H9 (cell line): ENCODE results near the gene GPD1. TPM values are rescaled to one million over a fixed set of nuclear protein-coding genes. Genes with fewer than 3 reads are reported as not detected.

Experiments
- DNase-seq: peaks from one replicate; pipeline ENCODE4 v3.0.0-alpha.2; 2017
- H2AFZ ChIP-seq: one replicate; pipeline ENCODE4 v1.6.1; 2013; ENCODE audit warnings: mild to moderate bottlenecking, low read length, control low read depth, moderate library complexity
- H2AK5ac ChIP-seq: 2 replicates; pipeline ENCODE4 v1.6.1; 2013; ENCODE audit warnings: low read length, control low read depth, mixed read lengths; ENCODE audit not compliant: insufficient read length
- H2BK120ac ChIP-seq: one replicate; pipeline ENCODE4 v1.6.1; 2013; ENCODE audit warnings: low read depth, mild to moderate bottlenecking, low read length, control low read depth, inconsistent platforms; ENCODE audit not compliant: poor library complexity, severe bottlenecking
- H2BK12ac ChIP-seq: 2 replicates; pipeline ENCODE4 v1.6.1; 2013; ENCODE audit warnings: low read length, control low read depth, mixed read lengths, low read depth; ENCODE audit not compliant: insufficient read length
- H2BK15ac ChIP-seq: 2 replicates; pipeline ENCODE4 v1.6.1; 2013; ENCODE audit warnings: low read depth, low read length, control low read depth
- H2BK20ac ChIP-seq: one replicate; pipeline ENCODE4 v1.6.1; 2013; ENCODE audit warnings: low read depth, mild to moderate bottlenecking, low read length, control low read depth, inconsistent platforms; ENCODE audit not compliant: poor library complexity, severe bottlenecking
- H2BK5ac ChIP-seq: 2 replicates; pipeline ENCODE4 v1.6.1; 2013; ENCODE audit warnings: low read length, control low read depth, mixed read lengths; ENCODE audit not compliant: insufficient read length
- H3K14ac ChIP-seq: 2 replicates; pipeline ENCODE4 v1.6.1; 2013; ENCODE audit warnings: low read length, control low read depth; ENCODE audit not compliant: insufficient read depth
- H3K18ac ChIP-seq: 2 replicates; pipeline ENCODE4 v1.6.1; 2013; ENCODE audit warnings: low read depth, mild to moderate bottlenecking, mixed read lengths, low read length, control low read depth; ENCODE audit not compliant: insufficient read length
- H3K23ac ChIP-seq: 2 replicates; pipeline ENCODE4 v1.6.1; 2013; ENCODE audit warnings: low read length, control low read depth, mixed read lengths, low read depth; ENCODE audit not compliant: insufficient read length
- H3K23me2 ChIP-seq: 2 replicates; pipeline ENCODE4 v1.6.1; 2013; ENCODE audit warnings: low read depth, mild to moderate bottlenecking, mixed read lengths, low read length, control low read depth; ENCODE audit not compliant: insufficient read length, poor library complexity, severe bottlenecking
- H3K27ac ChIP-seq: 2 replicates; pipeline ENCODE4 v1.5.1; 2013; ENCODE audit warnings: low read length, control low read depth, mixed read lengths, low read depth; ENCODE audit not compliant: insufficient read length
- H3K27me3 ChIP-seq: 2 replicates; pipeline ENCODE4 v1.6.1; 2013; ENCODE audit warnings: low read length, control low read depth, inconsistent platforms; ENCODE audit not compliant: insufficient read depth
- H3K4ac ChIP-seq: 2 replicates; pipeline ENCODE4 v1.6.1; 2013; ENCODE audit warnings: low read depth, mild to moderate bottlenecking, control low read depth, inconsistent platforms, low read length, moderate library complexity
- H3K4me1 ChIP-seq: 2 replicates; pipeline ENCODE4 v1.6.1; 2013; ENCODE audit warnings: low read length, control low read depth, inconsistent platforms; ENCODE audit not compliant: insufficient read depth
- H3K4me2 ChIP-seq: 2 replicates; pipeline ENCODE4 v1.6.1; 2013; ENCODE audit warnings: low read length, control low read depth, mixed read lengths; ENCODE audit not compliant: insufficient read length, insufficient read depth
- H3K56ac ChIP-seq: 2 replicates; pipeline ENCODE4 v1.6.1; 2013; ENCODE audit warnings: low read depth, mild to moderate bottlenecking, mixed read lengths, low read length, control low read depth; ENCODE audit not compliant: insufficient read length
- H3K79me1 ChIP-seq: 2 replicates; pipeline ENCODE4 v1.6.1; 2013; ENCODE audit warnings: low read depth, mild to moderate bottlenecking, moderate library complexity, low read length, control low read depth, inconsistent platforms; ENCODE audit not compliant: insufficient read depth, poor library complexity, severe bottlenecking
- H3K79me2 ChIP-seq: 2 replicates; pipeline ENCODE4 v1.6.1; 2013; ENCODE audit warnings: low read length, control low read depth, inconsistent platforms; ENCODE audit not compliant: insufficient read depth
- H3K9ac ChIP-seq: 2 replicates; pipeline ENCODE4 v1.6.1; 2013; ENCODE audit warnings: low read length, control low read depth, mixed read lengths; ENCODE audit not compliant: insufficient read length; ENCODE audit errors: extremely low read depth
- H3K9me3 ChIP-seq: one replicate; pipeline ENCODE4 v1.6.1; 2013; ENCODE audit warnings: low read depth, low read length, inconsistent platforms; ENCODE audit not compliant: control insufficient read depth
- H3T11ph ChIP-seq: one replicate; pipeline ENCODE4 v1.6.1; 2013; ENCODE audit warnings: mild to moderate bottlenecking, low read length, control low read depth, inconsistent platforms
- H4K20me1 ChIP-seq: one replicate; pipeline ENCODE4 v1.6.1; 2013; ENCODE audit not compliant: control insufficient read depth, insufficient read length, insufficient read depth
- H4K5ac ChIP-seq: 2 replicates; pipeline ENCODE4 v1.6.1; 2013; ENCODE audit warnings: low read depth, mild to moderate bottlenecking, mixed read lengths, low read length, control low read depth; ENCODE audit not compliant: insufficient read length
- H4K8ac ChIP-seq: replicated peaks from 2 replicates; pipeline ENCODE4 v1.6.1; 2013; ENCODE audit warnings: low read length, control low read depth, mixed read lengths, low read depth; ENCODE audit not compliant: insufficient read length
- H4K91ac ChIP-seq: 2 replicates; pipeline ENCODE4 v1.6.1; 2013; ENCODE audit warnings: low read depth, mild to moderate bottlenecking, moderate library complexity, mixed read lengths, low read length, control low read depth; ENCODE audit not compliant: insufficient read length
- H3K27ac Mint-ChIP-seq, 3 experiments: 2 replicates in 2 of 3; 3 replicates in 1 of 3; pipeline ENCODE4 v1.8.0; 2020 to 2021; ENCODE audit warnings: mixed read lengths in 3 of 3, mild to moderate bottlenecking in 1 of 3, moderate library complexity in 1 of 3
- H3K27me3 Mint-ChIP-seq: 2 replicates; pipeline ENCODE4 v1.8.0; 2021; ENCODE audit warnings: low read depth, mild to moderate bottlenecking, moderate library complexity, mixed read lengths
- H3K36me3 Mint-ChIP-seq, 3 experiments: 2 replicates in 2 of 3; 3 replicates in 1 of 3; pipeline ENCODE4 v1.8.0; 2020 to 2021; ENCODE audit warnings: low read depth in 3 of 3, mixed read lengths in 3 of 3; ENCODE audit not compliant: insufficient read depth in 1 of 3
- H3K4me1 Mint-ChIP-seq, 2 experiments: 2 replicates each; pipeline ENCODE4 v1.8.0; 2020; ENCODE audit warnings: mixed read lengths in 2 of 2
- H3K4me3 Mint-ChIP-seq, 2 experiments: 2 replicates in 1 of 2; 3 replicates in 1 of 2; pipeline ENCODE4 v1.8.0; 2020 to 2021; ENCODE audit warnings: mild to moderate bottlenecking in 2 of 2, mixed read lengths in 2 of 2, moderate library complexity in 1 of 2
- H3K9me3 Mint-ChIP-seq, 2 experiments: 2 replicates in 1 of 2; 3 replicates in 1 of 2; pipeline ENCODE4 v1.8.0; 2020; ENCODE audit warnings: mild to moderate bottlenecking in 2 of 2, mixed read lengths in 2 of 2, moderate library complexity in 1 of 2
- whole genome bisulfite sequencing: extraction: QIAGEN DNeasy Blood & Tissue Kit; methylation state at CpG from one replicate; pipeline ENCODE4 v1.1.7; 2013; ENCODE audit warnings: missing lambda C conversion rate, low lambda C conversion rate, mixed read lengths; ENCODE audit not compliant: insufficient read length; ENCODE audit errors: extremely low coverage; 5-methylcytosine and 5-hydroxymethylcytosine counted together
- total RNA-seq: library from RNA; stranded (reverse); gene quantifications from 2 replicates; pipeline ENCODE4 v1.2.1, GENCODE V29; 2021
- TF ChIP-seq, protein P1 (sequence below): fragments of 200-600 bp; sonication (generic); conservative IDR thresholded peaks from 3 replicates; pipeline ENCODE4 v1.8.0; 2021; ENCODE audit warnings: antibody characterized with exemption, mild to moderate bottlenecking

The GPD1 gene
- total RNA-seq, 1 experiment from 2014 or later: 0.70 TPM

DNA sequence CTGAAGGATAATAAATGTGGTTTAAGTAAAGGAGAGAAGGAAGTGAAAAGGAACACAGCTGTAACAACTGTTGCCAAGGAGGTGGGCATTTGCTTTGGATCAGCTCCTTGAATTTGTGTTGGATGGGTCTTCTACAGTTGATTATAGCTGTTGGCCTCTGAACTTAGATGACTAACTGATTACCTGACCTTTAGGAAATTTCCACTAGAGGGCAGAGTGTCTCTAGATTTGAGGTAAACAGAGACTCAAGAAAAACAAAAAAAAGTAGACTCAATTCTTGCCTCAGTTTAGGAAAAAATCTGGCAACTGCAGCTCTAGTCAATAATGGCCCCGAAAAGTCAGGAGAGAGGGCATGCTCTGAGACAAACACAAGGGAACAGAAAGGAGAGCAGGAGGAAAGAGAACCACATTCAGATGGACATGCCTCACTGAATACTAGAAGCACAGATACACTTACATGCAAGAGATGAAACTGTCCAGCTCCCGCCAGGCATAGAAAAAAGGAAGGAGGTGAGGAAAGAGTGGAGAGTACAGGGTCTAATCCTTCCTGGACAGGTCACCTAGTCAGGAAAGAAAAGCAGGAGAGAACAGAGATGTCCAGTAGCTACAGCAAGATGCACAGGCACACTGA, 28.8 kb downstream of the GPD1 start:
- no peak overlapping the region for H3K9ac ChIP-seq
- H3K56ac ChIP-seq: no peak overlapping the region
- H2BK5ac ChIP-seq: no peak overlapping the region
- no CpG with 5 or more reads among the region's 2 CpGs for WGBS
- H2BK12ac ChIP-seq: no peak overlapping the region
- H3K4me1 ChIP-seq: no peaks in the 10 kb centered on the region
- no peaks in the 10 kb centered on the region for H3K9me3 ChIP-seq
- H3K79me2 ChIP-seq: no peaks in the 10 kb centered on the region
- no peak overlapping the region for H4K5ac ChIP-seq
- no peak overlapping the region for H3K14ac ChIP-seq
- H4K8ac ChIP-seq: no peak overlapping the region
- H2BK120ac ChIP-seq: no peak overlapping the region
- H4K20me1 ChIP-seq: no peaks in the 10 kb centered on the region
- Mint-ChIP-seq H3K4me3 (no peak overlapping the region), H3K9me3 (no peaks in the 10 kb centered on the region), H3K27ac (peak overlapping the region in 1 of 3 experiments; percentile 21; a peak in 3 of 7 replicates), H3K4me1 (no peaks in the 10 kb centered on the region), H3K36me3 (peaks cover 24 to 73% (median 47%) of the 10 kb centered on the region in 3 experiments; a peak in 6 of 7 replicates), H3K27me3 (no peaks in the 10 kb centered on the region)
- no peak overlapping the region for H3K23ac ChIP-seq
- no peak overlapping the region for H3K18ac ChIP-seq
- no peak overlapping the region for H2BK20ac ChIP-seq
- H2AK5ac ChIP-seq: no peak overlapping the region
- TF ChIP-seq, protein P1, sequence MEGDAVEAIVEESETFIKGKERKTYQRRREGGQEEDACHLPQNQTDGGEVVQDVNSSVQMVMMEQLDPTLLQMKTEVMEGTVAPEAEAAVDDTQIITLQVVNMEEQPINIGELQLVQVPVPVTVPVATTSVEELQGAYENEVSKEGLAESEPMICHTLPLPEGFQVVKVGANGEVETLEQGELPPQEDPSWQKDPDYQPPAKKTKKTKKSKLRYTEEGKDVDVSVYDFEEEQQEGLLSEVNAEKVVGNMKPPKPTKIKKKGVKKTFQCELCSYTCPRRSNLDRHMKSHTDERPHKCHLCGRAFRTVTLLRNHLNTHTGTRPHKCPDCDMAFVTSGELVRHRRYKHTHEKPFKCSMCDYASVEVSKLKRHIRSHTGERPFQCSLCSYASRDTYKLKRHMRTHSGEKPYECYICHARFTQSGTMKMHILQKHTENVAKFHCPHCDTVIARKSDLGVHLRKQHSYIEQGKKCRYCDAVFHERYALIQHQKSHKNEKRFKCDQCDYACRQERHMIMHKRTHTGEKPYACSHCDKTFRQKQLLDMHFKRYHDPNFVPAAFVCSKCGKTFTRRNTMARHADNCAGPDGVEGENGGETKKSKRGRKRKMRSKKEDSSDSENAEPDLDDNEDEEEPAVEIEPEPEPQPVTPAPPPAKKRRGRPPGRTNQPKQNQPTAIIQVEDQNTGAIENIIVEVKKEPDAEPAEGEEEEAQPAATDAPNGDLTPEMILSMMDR: peak; percentile 76
- H3K4me2 ChIP-seq: no peak overlapping the region
- H2AFZ ChIP-seq: no peak overlapping the region
- H4K91ac ChIP-seq: no peak overlapping the region
- no peak overlapping the region for H2BK15ac ChIP-seq
- H3K4ac ChIP-seq: no peak overlapping the region
- H3K27ac ChIP-seq: no peak overlapping the region
- no peak for DNase-seq
- H3T11ph ChIP-seq: no peak overlapping the region
- H3K79me1 ChIP-seq: no peaks in the 10 kb centered on the region
- no peaks in the 10 kb centered on the region for H3K27me3 ChIP-seq
- H3K23me2 ChIP-seq: no peaks in the 10 kb centered on the region
